Suprapubic skin (tissue), 4 donors: ENCODE results near the gene CCSAP. TPM values are rescaled to one million over a fixed set of nuclear protein-coding genes. Genes with fewer than 3 reads are reported as not detected.

Experiments used
- DNase-seq, 2 donors: peaks; one replicate each; pipeline ENCODE4 v3.0.0-alpha.2; 2019; ENCODE audit warnings: low spot score in 2 of 2
- H3K27ac ChIP-seq: fragments of 200-600 bp; sonication (generic); one replicate; pipeline ENCODE4 v1.5.1; 2019
- H3K27me3 ChIP-seq: fragments of 200-600 bp; sonication (generic); one replicate; pipeline ENCODE4 v1.5.1; 2019
- H3K36me3 ChIP-seq: fragments of 200-600 bp; sonication (generic); one replicate; pipeline ENCODE4 v1.5.1; 2019
- H3K4me1 ChIP-seq: fragments of 200-600 bp; sonication (generic); one replicate; pipeline ENCODE4 v1.5.1; 2019
- H3K4me3 ChIP-seq: fragments of 200-600 bp; sonication (generic); one replicate; pipeline ENCODE4 v1.5.1; 2019; ENCODE audit warnings: mild to moderate bottlenecking
- H3K9me3 ChIP-seq: fragments of 200-600 bp; sonication (generic); one replicate; pipeline ENCODE4 v1.5.1; 2019
- CTCF ChIP-seq, 2 donors: fragments of 200-600 bp in 1 of 2; fragments of 450-650 bp in 1 of 2; sonication (generic) in 1 of 2; IDR thresholded peaks; one replicate each; pipeline ENCODE4 v1.5.1; 2016 to 2019; ENCODE audit warnings: antibody characterized with exemption in 2 of 2, mild to moderate bottlenecking in 1 of 2, moderate library complexity in 1 of 2
- EP300 ChIP-seq: sonication (generic); formaldehyde crosslinking; IDR thresholded peaks from one replicate; pipeline ENCODE4 v1.6.1; 2017; ENCODE audit warnings: antibody characterized with exemption
- POLR2A ChIP-seq, 2 donors: fragments of 450-650 bp; IDR thresholded peaks; one replicate each; pipeline ENCODE4 v1.6.1; 2017; ENCODE audit warnings: antibody characterized with exemption in 2 of 2, mild to moderate bottlenecking in 2 of 2, moderate library complexity in 2 of 2
- POLR2AphosphoS5 ChIP-seq, 3 donors: sonication (generic); formaldehyde crosslinking; IDR thresholded peaks; one replicate each; pipeline ENCODE4 v1.6.1; 2017; ENCODE audit warnings: antibody characterized with exemption in 3 of 3
- WGBS: methylation state at CpG from one replicate; pipeline ENCODE4 v1.1.5; 2018; 5-methylcytosine and 5-hydroxymethylcytosine counted together
- total RNA-seq, 4 donors: library from RNA; depleted of rRNA; stranded (reverse); fragments of >200 nt; gene quantifications; one replicate each; pipeline ENCODE4 v1.1.0, GENCODE V29; 2016

CCSAP gene
- total RNA-seq, 4 donors from 2014 or later = 16.3 to 33.1 (median 16.8) TPM

GRCh38 chr1:229271448-229272159 lies 71.2 kb downstream of the CCSAP start:
- Histone ChIP-seq H3K27ac (peak overlapping the region; percentile 88), H3K4me1 (peaks cover 48% of the 10 kb centered on the region), H3K36me3 (no peaks in the 10 kb centered on the region), H3K9me3 (no peaks in the 10 kb centered on the region), H3K27me3 (no peaks in the 10 kb centered on the region), H3K4me3 (peak overlapping the region; percentile 87)
- DNase-seq = no peak
- WGBS = 2% methylated on average over 12 of the region's 32 CpGs
- TF ChIP-seq CTCF (IDR thresholded peaks at IDR 0.05) (no peak), EP300 (no peak), POLR2AphosphoS5 (IDR thresholded peaks at IDR 0.05) (no peak), POLR2A (IDR thresholded peaks at IDR 0.05) (no peak)

Other genes with a start within 250 kb of the CCSAP start
- gene RAB4A, start 71.9 kb downstream of the CCSAP start, total RNA-seq = 10 to 100 TPM; 37.1 to 78.4 (median 49.3) TPM
- 1 to 10 TPM in 3 of 4 donors, under 1 TPM in 1; 0.59 to 2.6 (median 1.7) TPM for gene ACTA1, start 91.0 kb upstream of the CCSAP start, total RNA-seq
- gene NUP133, start 165.3 kb upstream of the CCSAP start, total RNA-seq = 10 to 100 TPM; 26.6 to 58.1 (median 38.8) TPM
- 10 to 100 TPM; 10.5 to 15.2 (median 13.0) TPM for gene ABCB10, start 215.7 kb upstream of the CCSAP start, total RNA-seq